H9 (cell line): ENCODE results near the gene INTS1. TPM values are rescaled to one million over a fixed set of nuclear protein-coding genes. Genes with fewer than 3 reads are reported as not detected.

ENCODE experiments used
- DNase-seq: peaks from one replicate; pipeline ENCODE4 v3.0.0-alpha.2; 2017
- H2AFZ ChIP-seq: one replicate; pipeline ENCODE4 v1.6.1; 2013; ENCODE audit warnings: mild to moderate bottlenecking, low read length, control low read depth, moderate library complexity
- H2AK5ac ChIP-seq: 2 replicates; pipeline ENCODE4 v1.6.1; 2013; ENCODE audit warnings: low read length, control low read depth, mixed read lengths; ENCODE audit not compliant: insufficient read length
- H2BK120ac ChIP-seq: one replicate; pipeline ENCODE4 v1.6.1; 2013; ENCODE audit warnings: low read depth, mild to moderate bottlenecking, low read length, control low read depth, inconsistent platforms; ENCODE audit not compliant: poor library complexity, severe bottlenecking
- H2BK12ac ChIP-seq: 2 replicates; pipeline ENCODE4 v1.6.1; 2013; ENCODE audit warnings: low read length, control low read depth, mixed read lengths, low read depth; ENCODE audit not compliant: insufficient read length
- H2BK15ac ChIP-seq: 2 replicates; pipeline ENCODE4 v1.6.1; 2013; ENCODE audit warnings: low read depth, low read length, control low read depth
- H2BK20ac ChIP-seq: one replicate; pipeline ENCODE4 v1.6.1; 2013; ENCODE audit warnings: low read depth, mild to moderate bottlenecking, low read length, control low read depth, inconsistent platforms; ENCODE audit not compliant: poor library complexity, severe bottlenecking
- H2BK5ac ChIP-seq: 2 replicates; pipeline ENCODE4 v1.6.1; 2013; ENCODE audit warnings: low read length, control low read depth, mixed read lengths; ENCODE audit not compliant: insufficient read length
- H3K14ac ChIP-seq: 2 replicates; pipeline ENCODE4 v1.6.1; 2013; ENCODE audit warnings: low read length, control low read depth; ENCODE audit not compliant: insufficient read depth
- H3K18ac ChIP-seq: 2 replicates; pipeline ENCODE4 v1.6.1; 2013; ENCODE audit warnings: low read depth, mild to moderate bottlenecking, mixed read lengths, low read length, control low read depth; ENCODE audit not compliant: insufficient read length
- H3K23ac ChIP-seq: 2 replicates; pipeline ENCODE4 v1.6.1; 2013; ENCODE audit warnings: low read length, control low read depth, mixed read lengths, low read depth; ENCODE audit not compliant: insufficient read length
- H3K23me2 ChIP-seq: 2 replicates; pipeline ENCODE4 v1.6.1; 2013; ENCODE audit warnings: low read depth, mild to moderate bottlenecking, mixed read lengths, low read length, control low read depth; ENCODE audit not compliant: insufficient read length, poor library complexity, severe bottlenecking
- H3K27ac ChIP-seq: 2 replicates; pipeline ENCODE4 v1.5.1; 2013; ENCODE audit warnings: low read length, control low read depth, mixed read lengths, low read depth; ENCODE audit not compliant: insufficient read length
- H3K27me3 ChIP-seq: 2 replicates; pipeline ENCODE4 v1.6.1; 2013; ENCODE audit warnings: low read length, control low read depth, inconsistent platforms; ENCODE audit not compliant: insufficient read depth
- H3K4ac ChIP-seq: 2 replicates; pipeline ENCODE4 v1.6.1; 2013; ENCODE audit warnings: low read depth, mild to moderate bottlenecking, control low read depth, inconsistent platforms, low read length, moderate library complexity
- H3K4me1 ChIP-seq: 2 replicates; pipeline ENCODE4 v1.6.1; 2013; ENCODE audit warnings: low read length, control low read depth, inconsistent platforms; ENCODE audit not compliant: insufficient read depth
- H3K4me2 ChIP-seq: 2 replicates; pipeline ENCODE4 v1.6.1; 2013; ENCODE audit warnings: low read length, control low read depth, mixed read lengths; ENCODE audit not compliant: insufficient read length, insufficient read depth
- H3K56ac ChIP-seq: 2 replicates; pipeline ENCODE4 v1.6.1; 2013; ENCODE audit warnings: low read depth, mild to moderate bottlenecking, mixed read lengths, low read length, control low read depth; ENCODE audit not compliant: insufficient read length
- H3K79me1 ChIP-seq: 2 replicates; pipeline ENCODE4 v1.6.1; 2013; ENCODE audit warnings: low read depth, mild to moderate bottlenecking, moderate library complexity, low read length, control low read depth, inconsistent platforms; ENCODE audit not compliant: insufficient read depth, poor library complexity, severe bottlenecking
- H3K79me2 ChIP-seq: 2 replicates; pipeline ENCODE4 v1.6.1; 2013; ENCODE audit warnings: low read length, control low read depth, inconsistent platforms; ENCODE audit not compliant: insufficient read depth
- H3K9ac ChIP-seq: 2 replicates; pipeline ENCODE4 v1.6.1; 2013; ENCODE audit warnings: low read length, control low read depth, mixed read lengths; ENCODE audit not compliant: insufficient read length; ENCODE audit errors: extremely low read depth
- H3K9me3 ChIP-seq: one replicate; pipeline ENCODE4 v1.6.1; 2013; ENCODE audit warnings: low read depth, low read length, inconsistent platforms; ENCODE audit not compliant: control insufficient read depth
- H3T11ph ChIP-seq: one replicate; pipeline ENCODE4 v1.6.1; 2013; ENCODE audit warnings: mild to moderate bottlenecking, low read length, control low read depth, inconsistent platforms
- H4K20me1 ChIP-seq: one replicate; pipeline ENCODE4 v1.6.1; 2013; ENCODE audit not compliant: control insufficient read depth, insufficient read length, insufficient read depth
- H4K5ac ChIP-seq: 2 replicates; pipeline ENCODE4 v1.6.1; 2013; ENCODE audit warnings: low read depth, mild to moderate bottlenecking, mixed read lengths, low read length, control low read depth; ENCODE audit not compliant: insufficient read length
- H4K8ac ChIP-seq: replicated peaks from 2 replicates; pipeline ENCODE4 v1.6.1; 2013; ENCODE audit warnings: low read length, control low read depth, mixed read lengths, low read depth; ENCODE audit not compliant: insufficient read length
- H4K91ac ChIP-seq: 2 replicates; pipeline ENCODE4 v1.6.1; 2013; ENCODE audit warnings: low read depth, mild to moderate bottlenecking, moderate library complexity, mixed read lengths, low read length, control low read depth; ENCODE audit not compliant: insufficient read length
- H3K27ac Mint-ChIP-seq, 3 experiments: 2 replicates in 2 of 3; 3 replicates in 1 of 3; pipeline ENCODE4 v1.8.0; 2020 to 2021; ENCODE audit warnings: mixed read lengths in 3 of 3, mild to moderate bottlenecking in 1 of 3, moderate library complexity in 1 of 3
- H3K27me3 Mint-ChIP-seq: 2 replicates; pipeline ENCODE4 v1.8.0; 2021; ENCODE audit warnings: low read depth, mild to moderate bottlenecking, moderate library complexity, mixed read lengths
- H3K36me3 Mint-ChIP-seq, 3 experiments: 2 replicates in 2 of 3; 3 replicates in 1 of 3; pipeline ENCODE4 v1.8.0; 2020 to 2021; ENCODE audit warnings: low read depth in 3 of 3, mixed read lengths in 3 of 3; ENCODE audit not compliant: insufficient read depth in 1 of 3
- H3K4me1 Mint-ChIP-seq, 2 experiments: 2 replicates each; pipeline ENCODE4 v1.8.0; 2020; ENCODE audit warnings: mixed read lengths in 2 of 2
- H3K4me3 Mint-ChIP-seq, 2 experiments: 2 replicates in 1 of 2; 3 replicates in 1 of 2; pipeline ENCODE4 v1.8.0; 2020 to 2021; ENCODE audit warnings: mild to moderate bottlenecking in 2 of 2, mixed read lengths in 2 of 2, moderate library complexity in 1 of 2
- H3K9me3 Mint-ChIP-seq, 2 experiments: 2 replicates in 1 of 2; 3 replicates in 1 of 2; pipeline ENCODE4 v1.8.0; 2020; ENCODE audit warnings: mild to moderate bottlenecking in 2 of 2, mixed read lengths in 2 of 2, moderate library complexity in 1 of 2
- CTCF ChIP-seq: fragments of 200-600 bp; sonication (generic); conservative IDR thresholded peaks from 3 replicates; pipeline ENCODE4 v1.8.0; 2021; ENCODE audit warnings: antibody characterized with exemption, mild to moderate bottlenecking
- WGBS: extraction: QIAGEN DNeasy Blood & Tissue Kit; methylation state at CpG from one replicate; pipeline ENCODE4 v1.1.7; 2013; ENCODE audit warnings: missing lambda C conversion rate, low lambda C conversion rate, mixed read lengths; ENCODE audit not compliant: insufficient read length; ENCODE audit errors: extremely low coverage; 5-methylcytosine and 5-hydroxymethylcytosine counted together
- total RNA-seq: library from RNA; stranded (reverse); gene quantifications from 2 replicates; pipeline ENCODE4 v1.2.1, GENCODE V29; 2021

The INTS1 gene
- total RNA-seq, 1 experiment from 2014 or later = 133 TPM

DNA sequence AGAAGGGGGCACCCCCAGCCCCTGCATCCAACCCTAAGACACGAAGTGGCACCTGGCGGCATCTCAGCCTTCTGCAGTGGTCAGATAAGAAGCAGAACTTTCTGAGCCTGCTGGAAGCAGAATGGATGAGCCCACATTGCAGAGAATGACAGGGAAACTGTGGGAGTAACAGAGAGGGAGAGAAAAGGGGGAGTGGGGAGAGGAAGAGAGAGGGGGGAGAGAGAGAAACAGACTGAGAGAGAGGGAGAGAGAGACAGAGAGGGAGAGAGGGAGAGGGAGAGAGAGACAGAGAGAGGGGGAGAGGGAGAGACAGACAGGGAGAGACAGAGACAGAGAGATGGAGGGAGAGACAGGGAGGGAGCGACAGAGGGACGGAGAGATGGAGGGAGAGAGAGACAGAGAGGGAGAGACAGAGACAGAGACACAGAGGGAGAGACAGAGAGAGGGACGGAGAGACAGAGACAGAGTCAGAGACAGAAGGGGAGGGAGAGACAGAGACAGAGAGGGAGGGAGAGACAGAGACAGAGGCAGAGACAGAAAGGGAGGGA, 80.9 kb downstream of the INTS1 start:
- H3K9ac ChIP-seq = no peak overlapping the region
- H3K79me2 ChIP-seq = no peaks in the 10 kb centered on the region
- no peak overlapping the region for H2BK15ac ChIP-seq
- H3K4ac ChIP-seq = no peak overlapping the region
- no peaks in the 10 kb centered on the region for H3K9me3 ChIP-seq
- no peaks in the 10 kb centered on the region for H3K23me2 ChIP-seq
- no peak overlapping the region for H4K8ac ChIP-seq
- H3K4me3 Mint-ChIP-seq = no peak overlapping the region
- H3K4me1 ChIP-seq = no peaks in the 10 kb centered on the region
- H2BK12ac ChIP-seq = no peak overlapping the region
- no peak overlapping the region for H2BK120ac ChIP-seq
- peak overlapping the region; percentile 25 for H3K18ac ChIP-seq
- no peak overlapping the region for H3K14ac ChIP-seq
- peaks cover 14% of the 10 kb centered on the region for H3K27me3 Mint-ChIP-seq
- no CpG with 5 or more reads among the region's 5 CpGs for WGBS
- no peak overlapping the region for H3T11ph ChIP-seq
- H2AFZ ChIP-seq = no peak overlapping the region
- peaks cover 0 to 3% of the 10 kb centered on the region in 2 experiments; a peak in 1 of 5 replicates for H3K9me3 Mint-ChIP-seq
- no peaks in the 10 kb centered on the region for H3K27me3 ChIP-seq
- H3K4me2 ChIP-seq = no peak overlapping the region
- H3K4me1 Mint-ChIP-seq = peaks cover 4 to 21% of the 10 kb centered on the region in 2 experiments
- H2BK20ac ChIP-seq = no peak overlapping the region
- H4K20me1 ChIP-seq = no peaks in the 10 kb centered on the region
- H3K79me1 ChIP-seq = no peaks in the 10 kb centered on the region
- no peak for DNase-seq
- no peak overlapping the region for H3K27ac ChIP-seq
- H3K27ac Mint-ChIP-seq = peak overlapping the region in 1 of 3 experiments; percentile 76; a peak in 1 of 7 replicates
- no peak overlapping the region for H4K91ac ChIP-seq
- H4K5ac ChIP-seq = no peak overlapping the region
- TF ChIP-seq CTCF = no peak
- H3K56ac ChIP-seq = no peak overlapping the region
- no peak overlapping the region for H2AK5ac ChIP-seq
- H3K23ac ChIP-seq = no peak overlapping the region
- H2BK5ac ChIP-seq = no peak overlapping the region
- no peaks in the 10 kb centered on the region for H3K36me3 Mint-ChIP-seq
